HPDE6-E6E7 (cell line): Measurements from ENCODE around the gene PIK3C2B.
"Not testable (repeated sequence)": the region's sequence is repeated elsewhere in the genome, so short reads cannot be mapped to it uniquely, and the experiment has no call there.

Experiments used
- DNase-seq: peaks from one replicate; pipeline ENCODE4 v3.0.0; 2011; ENCODE audit warnings: missing footprints; ENCODE audit errors: extremely low spot score

Gene PIK3C2B

GRCh38 chr1:204494281-204495077, at the start of gene PIK3C2B:
PIK3C2B (minus strand) TSS chr1:204494805; CDS start chr1:204469802, 25,003 bp downstream.
- peak; percentile 95 for DNase-seq

- no peak for DNase-seq
These were observed 49.7 kb upstream of the PIK3C2B start for GRCh38 chr1:204544321-204544720.

GRCh38 chr1:204541626-204542025, 47.0 kb upstream of the PIK3C2B start:
- DNase-seq, result no peak

- DNase-seq, result no peak
These were observed 38.2 kb upstream of the PIK3C2B start for GRCh38 chr1:204532832-204533231.

- no peak for DNase-seq
These were observed 36.3 kb upstream of the PIK3C2B start for GRCh38 chr1:204530932-204531331.

GRCh38 chr1:204529371-204529895, 34.8 kb upstream of the PIK3C2B start:
- no peak for DNase-seq

- DNase-seq, result no peak
These were observed 34.1 kb upstream of the PIK3C2B start for GRCh38 chr1:204528677-204529076.

GRCh38 chr1:204528241-204528640, 33.6 kb upstream of the PIK3C2B start:
- no peak for DNase-seq

GRCh38 chr1:204524986-204525385, 30.4 kb upstream of the PIK3C2B start:
- DNase-seq, result no peak

- DNase-seq, result no peak
These were observed 29.1 kb upstream of the PIK3C2B start for GRCh38 chr1:204523605-204524215.

GRCh38 chr1:204521941-204522521, 27.4 kb upstream of the PIK3C2B start:
- DNase-seq, result not testable (repeated sequence)

GRCh38 chr1:204520834-204521709, 26.5 kb upstream of the PIK3C2B start:
- no peak for DNase-seq

GRCh38 chr1:204517382-204517781, 22.8 kb upstream of the PIK3C2B start:
- DNase-seq, result not testable (repeated sequence)

GRCh38 chr1:204516180-204516879, 21.7 kb upstream of the PIK3C2B start, which contains the start of gene MDM4:
MDM4 (plus strand) TSS chr1:204516406; CDS start chr1:204525519, 9,113 bp downstream.
- peak; percentile 93 for DNase-seq

GRCh38 chr1:204514828-204515227, 20.2 kb upstream of the PIK3C2B start:
- DNase-seq, result no peak

GRCh38 chr1:204513117-204513716, 18.6 kb upstream of the PIK3C2B start:
- DNase-seq, result no peak

GRCh38 chr1:204511366-204511765, 16.8 kb upstream of the PIK3C2B start:
- no peak for DNase-seq

GRCh38 chr1:204509186-204509635, 14.6 kb upstream of the PIK3C2B start:
- DNase-seq, result no peak

- no peak for DNase-seq
These were observed 12.9 kb upstream of the PIK3C2B start for GRCh38 chr1:204507317-204508105.

GRCh38 chr1:204506969-204507316, 12.3 kb upstream of the PIK3C2B start:
- DNase-seq, result peak; percentile 45
